Measurements from ENCODE around the gene KIF19.

Gene KIF19

DNA sequence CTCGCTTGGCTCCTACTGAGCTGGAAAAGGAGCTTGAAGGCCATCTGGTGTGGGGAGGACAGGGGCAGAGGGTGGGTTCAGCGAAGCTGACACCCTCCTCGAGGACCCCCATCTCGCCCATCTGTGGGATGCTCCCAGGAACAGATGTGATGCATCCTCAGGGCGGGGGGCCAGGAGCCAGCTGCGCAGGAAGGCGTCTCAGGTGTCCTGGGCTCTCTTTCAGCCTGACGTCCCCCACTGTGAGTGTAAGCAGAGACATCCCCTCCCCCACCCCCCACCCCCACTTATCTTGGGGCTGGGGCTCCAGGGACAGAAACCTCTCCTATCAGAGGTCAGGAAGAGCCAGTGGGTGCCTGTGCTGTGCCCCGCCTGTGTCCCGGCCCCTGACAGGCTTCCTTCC, 16.2 kb downstream of the KIF19 start:
- DNase-seq: no peak

DNA sequence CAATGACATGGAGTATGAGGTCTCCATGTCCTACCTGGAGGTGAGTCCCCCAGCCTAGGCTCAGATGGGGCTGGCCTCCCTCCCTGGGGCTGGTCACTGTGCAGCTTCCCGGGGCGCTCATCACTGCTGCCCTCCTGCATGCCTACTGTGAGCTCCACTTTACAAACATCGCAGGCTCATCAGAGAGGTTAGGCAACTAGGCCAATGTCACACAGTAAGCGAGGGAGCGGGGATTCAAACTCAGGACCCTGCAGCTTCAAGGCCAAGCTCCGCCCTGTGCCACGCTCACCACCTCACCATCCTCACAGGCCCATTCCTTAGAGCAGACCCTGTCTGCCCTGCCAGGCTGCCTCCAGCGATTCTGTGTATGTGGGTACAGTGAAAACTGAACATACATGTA, 17.1 kb downstream of the KIF19 start:
- no peak for DNase-seq

DNA sequence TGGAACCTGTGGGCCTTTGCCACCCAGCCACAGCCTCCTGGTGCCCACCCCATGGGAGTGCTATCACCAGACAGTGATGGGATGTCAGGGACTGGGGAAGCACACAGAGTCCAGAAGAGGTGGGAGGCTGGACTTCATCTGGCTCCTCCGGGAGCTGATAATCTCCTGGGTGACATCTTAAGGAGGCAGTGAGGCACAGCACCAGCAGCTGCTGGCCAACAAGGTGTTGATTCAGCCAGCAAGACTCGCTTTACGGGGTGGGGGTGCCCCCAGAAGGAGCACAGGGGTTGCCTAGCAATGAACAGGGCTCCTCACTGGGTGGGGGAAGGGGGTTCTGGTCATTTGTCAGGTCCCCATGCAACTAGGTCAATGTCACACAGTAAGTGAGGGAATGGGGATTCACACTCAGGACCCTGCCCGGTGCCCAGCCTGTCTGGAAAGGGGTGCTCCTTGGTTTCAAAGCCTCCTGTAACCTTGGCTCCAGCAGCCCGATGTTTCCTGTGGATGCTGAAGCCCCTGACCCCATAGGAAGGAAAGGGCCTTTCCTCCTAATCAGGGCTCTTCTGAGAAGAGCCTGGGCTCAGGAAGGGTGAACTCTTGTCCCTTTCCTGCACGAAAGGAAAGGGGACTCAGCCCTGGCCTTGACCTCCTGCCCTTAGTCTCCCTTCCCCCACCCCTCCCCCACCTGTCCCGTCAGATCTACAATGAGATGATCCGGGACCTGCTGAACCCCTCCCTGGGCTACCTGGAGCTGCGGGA, 17.7 kb downstream of the KIF19 start:
- no peak for DNase-seq

DNA sequence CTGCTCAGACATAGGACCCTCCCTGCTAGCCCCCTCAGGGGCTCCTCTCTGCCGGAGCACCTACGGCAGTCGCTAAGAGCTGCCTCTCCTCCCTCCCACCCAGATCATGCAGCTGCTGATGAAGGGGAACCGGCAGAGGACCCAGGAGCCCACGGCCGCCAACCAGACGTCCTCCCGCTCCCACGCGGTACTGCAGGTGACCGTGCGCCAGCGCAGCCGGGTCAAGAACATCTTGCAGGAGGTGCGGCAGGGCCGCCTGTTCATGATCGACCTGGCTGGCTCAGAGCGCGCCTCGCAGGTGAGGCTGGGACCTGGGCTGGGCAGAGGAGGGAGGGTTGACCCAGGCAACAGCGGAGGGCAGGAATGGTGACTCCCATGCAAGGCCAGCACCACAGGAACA, 18.6 kb downstream of the KIF19 start:
- no peak for DNase-seq

DNA sequence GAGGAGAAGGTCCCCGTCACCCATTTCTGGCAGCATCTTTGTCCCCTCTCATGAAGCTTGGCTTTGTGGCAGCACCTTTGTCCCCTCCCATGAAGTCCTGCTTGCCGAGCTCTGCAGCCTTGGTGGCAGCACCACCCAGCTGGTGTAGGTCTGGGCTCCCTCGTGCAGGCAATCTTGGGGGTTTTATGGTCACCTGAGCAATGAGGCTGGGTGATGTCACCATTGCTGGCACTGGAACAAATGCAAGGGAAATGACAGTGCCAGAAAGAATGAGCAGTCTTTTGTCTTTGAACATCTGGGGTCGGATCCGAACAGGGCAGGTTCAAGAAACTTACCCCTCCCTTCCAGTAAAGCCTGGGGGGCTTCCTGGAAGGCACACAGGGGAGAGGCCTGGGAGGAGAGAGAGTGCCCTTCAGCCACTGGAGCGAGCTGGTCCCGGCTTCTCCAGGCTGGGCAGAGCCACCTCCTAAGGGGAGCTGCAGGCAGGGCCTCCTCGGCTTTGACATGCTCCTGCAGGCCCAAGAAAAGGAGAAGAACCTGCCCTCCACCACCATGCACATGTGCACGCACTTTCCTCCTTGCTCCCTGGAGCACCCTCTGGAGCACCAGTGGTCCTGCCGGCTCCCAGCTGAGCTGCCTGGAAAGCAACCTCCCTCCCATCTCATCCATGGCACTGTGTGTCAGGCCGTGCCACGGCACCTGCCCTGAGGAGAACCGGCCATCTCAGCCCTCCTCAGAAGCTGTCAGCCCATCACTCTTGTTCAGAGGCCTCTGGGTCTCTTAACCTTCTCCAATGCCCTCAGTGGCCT, 19.6 kb downstream of the KIF19 start:
- DNase-seq: no peak

DNA sequence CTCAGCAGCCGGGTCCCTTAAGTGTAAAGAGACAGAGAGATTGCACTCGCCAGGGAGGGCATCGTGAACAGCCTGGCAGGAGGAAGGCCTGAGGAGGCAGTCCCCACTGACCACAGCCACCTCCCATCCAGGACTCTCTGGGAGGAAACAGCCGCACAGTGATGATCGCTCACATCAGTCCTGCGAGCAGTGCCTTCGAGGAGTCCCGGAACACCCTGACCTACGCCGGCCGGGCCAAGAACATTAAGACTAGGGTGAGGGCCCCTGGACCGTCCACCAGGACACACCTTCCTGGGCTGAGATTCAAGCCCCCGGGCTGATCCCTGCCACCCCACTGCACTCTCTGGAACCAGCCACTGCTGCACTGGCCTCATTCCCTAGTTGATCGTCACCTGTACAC, 21.6 kb downstream of the KIF19 start:
- DNase-seq: no peak

DNA sequence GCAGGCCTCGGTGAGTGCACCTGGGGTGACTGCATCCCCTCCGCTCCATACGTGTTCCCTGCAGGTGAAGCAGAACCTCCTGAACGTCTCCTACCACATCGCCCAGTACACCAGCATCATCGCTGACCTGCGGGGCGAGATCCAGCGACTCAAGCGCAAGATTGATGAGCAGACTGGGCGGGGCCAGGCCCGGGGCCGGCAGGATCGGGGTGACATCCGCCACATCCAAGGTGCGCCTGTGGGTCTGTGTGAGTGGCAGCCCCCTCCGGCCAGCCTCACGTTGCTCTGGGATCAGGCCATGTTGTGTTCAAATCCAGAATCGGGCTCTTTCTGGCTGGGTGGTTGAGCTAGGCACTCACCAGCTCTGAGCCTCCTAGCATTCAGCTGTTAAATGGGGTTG, 23.1 kb downstream of the KIF19 start:
- no peak for DNase-seq

DNA sequence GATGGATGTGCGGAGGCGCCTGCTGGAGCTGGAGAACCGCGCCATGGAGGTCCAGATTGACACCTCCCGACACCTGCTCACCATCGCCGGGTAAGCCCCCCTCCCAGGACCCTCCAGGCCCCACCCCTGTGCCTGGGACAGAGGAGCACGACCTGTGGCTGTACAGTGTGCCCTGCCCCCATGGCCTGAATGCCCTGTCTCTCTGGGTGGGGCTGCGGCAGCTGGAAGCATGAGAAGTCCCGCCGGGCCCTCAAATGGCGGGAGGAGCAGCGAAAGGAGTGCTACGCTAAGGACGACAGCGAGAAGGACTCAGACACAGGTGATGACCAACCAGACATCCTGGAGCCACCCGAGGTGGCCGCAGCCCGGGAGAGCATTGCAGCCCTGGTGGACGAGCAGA, 24.5 kb downstream of the KIF19 start:
- DNase-seq: no peak

DNA sequence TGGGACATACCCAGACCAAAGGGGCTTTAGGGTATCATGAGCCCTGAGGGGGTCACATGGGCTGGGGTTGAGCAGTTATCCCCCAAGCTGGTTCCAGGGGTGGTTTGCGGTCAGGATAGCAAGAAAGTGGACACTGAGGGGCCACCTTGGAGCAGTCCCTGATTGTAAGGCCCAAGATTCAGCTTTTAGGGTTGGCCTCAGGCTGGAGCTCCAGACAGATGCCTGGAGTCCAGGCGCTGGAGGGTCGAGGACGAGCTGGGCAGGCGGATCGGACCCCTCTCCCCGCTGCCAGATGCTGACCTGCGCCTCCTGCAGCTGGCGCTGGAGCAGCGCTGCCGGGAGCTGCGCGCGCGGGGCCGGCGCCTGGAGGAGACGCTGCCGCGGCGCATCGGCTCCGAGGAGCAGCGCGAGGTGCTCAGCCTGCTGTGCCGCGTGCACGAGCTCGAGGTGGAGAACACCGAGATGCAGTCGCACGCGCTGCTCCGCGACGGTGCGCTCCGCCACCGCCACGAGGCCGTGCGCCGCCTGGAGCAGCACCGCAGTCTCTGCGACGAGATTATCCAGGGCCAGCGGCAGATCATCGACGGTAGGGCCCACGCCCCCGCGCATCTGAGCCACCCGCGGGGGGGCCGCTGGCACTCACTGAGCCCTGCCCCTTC, 25.7 kb downstream of the KIF19 start:
- no peak for DNase-seq

DNA sequence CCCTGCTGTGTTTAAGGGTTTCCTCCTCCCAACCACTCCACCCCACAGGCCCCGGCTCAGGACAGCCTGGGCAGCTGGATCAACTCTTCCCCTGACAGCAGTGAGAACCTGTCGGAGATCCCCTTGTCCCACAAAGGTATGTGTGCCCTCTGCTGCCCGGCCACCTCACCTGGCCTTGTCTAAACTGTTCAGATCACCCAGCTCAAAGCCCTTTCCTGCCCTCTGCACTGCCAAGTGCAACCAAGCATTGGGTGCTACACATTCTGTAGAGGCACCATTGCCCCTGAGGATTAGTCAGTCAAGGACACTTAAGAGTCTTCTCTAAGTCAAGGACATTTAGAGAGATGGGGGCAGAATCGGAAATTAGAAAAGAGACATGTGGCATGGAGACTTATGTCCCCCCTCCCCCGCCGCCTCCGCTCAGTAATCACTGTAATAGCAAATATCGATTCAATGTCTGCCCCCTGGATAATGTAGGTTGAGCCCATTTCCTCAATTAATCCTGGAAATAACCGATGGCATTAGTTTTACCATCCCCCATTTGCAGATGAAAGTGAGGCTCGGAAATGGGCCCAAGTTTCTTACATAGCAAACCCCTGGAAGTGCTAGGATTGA, 27.5 kb downstream of the KIF19 start:
- no peak for DNase-seq

DNA sequence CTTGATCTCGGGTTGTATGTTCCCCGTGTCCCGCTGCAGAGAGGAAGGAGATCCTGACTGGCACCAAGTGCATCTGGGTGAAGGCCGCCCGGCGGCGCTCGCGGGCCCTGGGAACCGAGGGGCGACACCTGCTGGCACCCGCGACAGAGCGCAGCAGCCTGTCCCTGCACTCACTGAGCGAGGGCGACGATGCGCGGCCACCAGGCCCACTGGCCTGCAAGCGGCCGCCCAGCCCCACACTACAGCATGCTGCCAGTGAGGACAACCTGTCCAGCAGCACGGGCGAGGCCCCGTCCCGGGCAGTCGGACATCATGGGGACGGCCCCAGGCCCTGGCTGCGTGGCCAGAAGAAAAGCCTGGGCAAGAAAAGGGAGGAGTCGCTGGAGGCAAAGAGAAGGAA, 28.1 kb downstream of the KIF19 start:
- DNase-seq: peak; percentile 75 to 89 (median 82)

DNA sequence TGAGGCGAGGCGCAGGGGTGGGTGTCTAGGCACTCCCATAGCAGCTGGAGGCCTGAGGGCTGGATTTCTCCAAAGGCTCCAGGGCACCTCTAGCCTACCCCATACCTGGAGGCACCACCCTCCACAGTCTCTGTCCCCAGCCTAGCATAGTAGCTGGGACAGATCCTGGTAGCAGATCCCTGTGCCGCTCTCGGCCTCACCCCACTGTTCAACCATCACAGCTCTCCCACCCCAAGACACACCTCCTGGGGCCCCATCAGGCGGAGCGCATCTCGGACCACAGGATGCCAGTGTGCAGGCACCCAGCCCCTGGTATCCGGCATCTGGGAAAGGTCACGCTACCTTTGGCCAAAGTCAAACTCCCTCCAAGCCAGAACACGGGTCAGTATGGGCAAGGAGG, 28.5 kb downstream of the KIF19 start:
- DNase-seq: no peak

DNA sequence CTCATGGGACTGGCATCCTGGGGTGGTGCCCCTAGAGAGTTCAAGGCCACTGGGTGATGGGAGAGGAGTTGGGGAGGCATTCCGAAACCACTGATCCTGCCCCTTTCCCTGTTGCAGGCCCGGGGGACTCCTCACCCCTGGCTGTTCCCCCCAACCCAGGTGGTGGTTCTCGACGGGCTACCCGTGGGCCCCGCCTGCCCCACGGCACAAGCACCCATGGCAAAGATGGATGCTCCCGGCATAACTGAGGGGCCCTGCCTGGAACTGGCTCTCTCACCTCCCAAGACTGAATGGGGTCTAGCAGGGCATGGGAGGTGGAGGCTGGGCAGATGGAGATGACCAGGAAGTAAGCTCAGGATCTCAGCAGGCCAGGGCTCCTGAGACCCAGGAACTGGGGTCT, 29.0 kb downstream of the KIF19 start:
- no peak for DNase-seq

DNA sequence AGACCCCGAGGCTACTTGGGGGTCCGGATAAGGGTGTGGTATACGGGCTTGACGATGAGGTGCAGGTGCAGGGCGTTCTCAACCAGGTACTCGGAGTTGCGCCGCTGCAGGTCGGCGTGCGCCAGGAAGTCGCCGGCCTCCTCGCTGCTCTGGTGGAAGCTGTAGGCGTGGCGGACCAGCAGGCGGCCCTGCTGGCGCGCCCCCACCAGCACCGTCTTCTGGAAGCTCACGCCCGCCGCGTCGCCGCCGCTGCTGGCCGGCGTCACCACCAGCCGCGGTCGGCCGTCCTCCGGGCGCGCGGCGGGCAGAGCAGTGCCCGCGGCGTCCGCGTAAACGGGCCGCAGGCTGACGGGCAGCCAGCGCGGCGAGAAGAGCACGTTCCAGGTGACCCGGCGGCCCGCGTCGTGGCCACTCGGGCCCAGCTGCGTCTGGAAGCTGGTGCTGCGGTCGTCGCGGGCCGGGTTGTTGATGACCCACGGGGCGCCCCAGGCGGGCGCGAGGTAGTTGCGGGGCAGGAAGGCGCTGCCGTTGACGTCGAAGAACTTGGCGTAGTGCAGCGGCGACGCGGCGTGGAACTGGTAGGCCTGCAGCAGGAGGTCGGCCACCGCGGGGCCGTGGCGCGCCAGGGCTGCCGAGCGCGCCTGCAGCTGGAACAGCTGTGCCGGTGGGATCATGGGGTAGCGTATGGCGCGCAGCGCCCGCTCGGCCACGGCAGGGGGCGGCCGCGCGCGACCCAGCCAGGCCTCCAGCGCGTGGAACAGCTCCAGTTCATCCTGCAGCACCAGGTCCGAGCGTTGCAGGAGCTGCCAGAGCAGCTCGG, 30.8 kb downstream of the KIF19 start:
- DNase-seq: peak in 2 of 4 experiments; percentile 21 to 49

DNA sequence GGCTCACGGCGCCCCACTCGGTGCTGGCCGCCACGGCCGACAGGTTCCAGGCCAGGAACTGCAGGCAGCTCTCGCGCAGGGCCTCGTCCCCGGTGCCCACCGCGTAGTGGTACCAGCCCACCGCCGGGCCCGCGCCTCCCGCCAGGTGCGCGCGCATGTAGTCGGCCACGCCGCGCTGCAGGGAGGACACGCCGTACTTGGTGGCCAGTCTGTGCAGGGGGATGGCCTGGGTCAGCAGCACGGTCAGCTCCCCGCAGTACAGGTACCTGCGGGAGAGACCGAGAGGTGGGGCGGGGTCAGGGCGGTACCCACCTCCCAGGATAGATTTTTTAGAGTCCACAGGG, 31.4 kb downstream of the KIF19 start:
- no peak for DNase-seq

DNA sequence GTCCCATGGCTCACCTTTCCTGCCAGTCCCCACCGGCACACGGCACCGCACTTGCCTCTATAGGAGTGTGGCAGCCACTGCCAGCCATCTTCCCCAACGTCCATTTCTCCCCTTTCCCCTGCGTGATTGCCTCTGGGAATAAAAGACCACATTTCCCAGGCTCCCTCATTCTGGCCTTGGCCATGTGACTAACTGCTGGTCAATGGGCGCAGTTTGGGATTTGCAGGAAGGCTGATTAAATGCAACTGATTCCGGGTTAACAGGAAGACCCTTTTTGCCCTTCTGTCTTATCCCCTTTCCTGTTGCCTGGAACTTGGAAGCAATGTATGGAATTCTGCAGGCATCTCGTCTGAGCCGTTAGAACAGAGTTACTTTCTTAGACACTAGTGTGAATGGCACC, 32.7 kb downstream of the KIF19 start:
- DNase-seq: no peak

DNA sequence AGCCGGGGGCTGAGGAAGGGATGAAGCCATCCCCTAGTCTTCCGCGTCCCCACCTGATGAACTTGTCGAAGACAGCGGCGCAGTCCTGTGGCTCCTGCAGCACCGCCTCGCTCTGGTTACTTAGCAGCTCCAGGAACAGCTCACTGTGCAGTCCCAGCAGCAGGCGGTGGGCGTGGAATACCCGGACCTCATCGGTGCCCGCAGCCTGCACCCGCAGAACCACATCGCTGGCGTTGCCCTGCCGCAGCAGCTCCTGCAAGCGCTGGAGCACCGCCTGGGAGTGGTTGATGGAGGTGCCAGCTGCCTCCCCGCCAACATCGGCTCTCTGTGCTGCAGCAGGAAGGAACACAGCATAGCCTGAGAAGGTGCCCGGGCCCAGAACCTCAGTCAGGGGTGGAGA, 33.9 kb downstream of the KIF19 start:
- no peak for DNase-seq

DNA sequence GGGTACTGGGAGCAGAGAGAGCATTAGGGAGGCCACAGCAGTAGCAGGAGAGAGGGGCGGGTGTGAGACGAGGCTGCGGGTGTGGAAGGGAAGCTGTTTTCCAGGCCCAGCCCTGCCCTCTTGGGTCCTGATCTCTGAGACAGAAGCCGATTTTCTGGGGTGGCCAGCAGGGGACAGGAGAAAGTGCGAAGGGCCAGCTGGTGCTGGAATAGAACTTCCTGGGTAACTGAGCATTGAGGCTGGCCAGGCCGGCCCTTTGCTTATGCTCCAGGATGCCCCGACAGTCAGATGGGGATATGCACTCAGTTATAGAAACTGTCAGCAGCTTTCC, 34.8 kb downstream of the KIF19 start:
- DNase-seq: no peak

DNA sequence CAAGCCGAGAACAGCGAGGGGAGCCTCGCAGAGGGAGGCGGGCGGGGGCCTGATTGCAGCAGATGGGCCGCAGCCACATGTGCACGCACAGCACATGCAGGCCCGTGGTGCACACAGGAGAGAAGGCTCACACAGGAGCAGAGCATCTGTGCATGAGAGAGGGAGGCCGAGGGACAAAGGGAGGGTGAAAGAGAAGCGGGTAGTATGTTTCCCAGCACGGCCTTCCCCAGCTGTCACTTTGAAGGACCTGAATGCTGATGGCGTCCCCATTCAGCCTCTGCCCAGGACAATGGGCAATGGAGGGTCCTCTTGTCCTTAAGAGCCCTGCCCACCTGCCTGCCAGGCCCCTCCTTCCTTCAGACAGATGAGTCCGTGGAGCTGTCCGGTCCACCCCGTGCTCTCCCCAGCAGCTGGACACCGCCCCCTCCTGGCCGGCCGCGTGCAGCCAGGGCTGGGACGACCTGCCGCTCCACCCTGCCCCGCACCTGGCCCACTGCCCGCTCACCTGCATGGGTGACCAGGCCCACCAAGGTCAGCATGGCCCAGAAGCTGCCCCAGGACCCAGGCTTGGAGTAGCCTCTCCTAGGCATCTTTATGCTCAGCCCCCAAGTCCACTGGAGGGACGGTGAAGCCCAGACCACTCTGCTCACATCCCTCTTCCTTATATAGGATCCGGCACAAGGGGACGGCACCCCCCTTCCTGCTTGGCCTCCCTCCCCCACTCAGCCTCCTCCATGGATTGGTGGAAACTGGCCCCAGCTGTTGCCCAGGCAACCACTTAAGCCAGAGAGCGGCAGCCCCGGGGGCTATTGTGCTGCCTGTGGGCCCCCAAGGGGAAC, 35.4 kb downstream of the KIF19 start, which contains the start of gene BTBD17:
Gene BTBD17, minus strand, starts transcription at position 639 of the 839 bp plus-strand sequence. Its CDS starts 49 bp downstream, at position 590.
- peak; percentile 37 to 72 (median 48) for DNase-seq

DNA sequence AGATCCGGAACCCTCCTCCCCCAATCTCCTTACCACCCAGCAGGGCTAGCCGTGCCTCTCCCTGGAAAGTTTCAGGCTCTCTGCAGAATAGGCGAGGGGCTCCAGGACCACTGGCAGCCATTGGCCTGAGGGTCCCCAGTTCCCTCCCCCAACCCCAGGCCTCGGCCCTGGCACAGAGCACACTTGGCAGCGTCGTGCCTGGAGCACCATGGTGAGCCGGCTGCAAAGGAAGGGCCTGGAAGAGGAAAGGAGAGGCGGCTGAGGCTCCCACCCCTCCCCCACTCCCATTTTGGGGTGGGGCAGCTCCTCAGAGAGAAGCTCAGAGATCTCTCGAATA, 36.0 kb downstream of the KIF19 start:
- DNase-seq: no peak

DNA sequence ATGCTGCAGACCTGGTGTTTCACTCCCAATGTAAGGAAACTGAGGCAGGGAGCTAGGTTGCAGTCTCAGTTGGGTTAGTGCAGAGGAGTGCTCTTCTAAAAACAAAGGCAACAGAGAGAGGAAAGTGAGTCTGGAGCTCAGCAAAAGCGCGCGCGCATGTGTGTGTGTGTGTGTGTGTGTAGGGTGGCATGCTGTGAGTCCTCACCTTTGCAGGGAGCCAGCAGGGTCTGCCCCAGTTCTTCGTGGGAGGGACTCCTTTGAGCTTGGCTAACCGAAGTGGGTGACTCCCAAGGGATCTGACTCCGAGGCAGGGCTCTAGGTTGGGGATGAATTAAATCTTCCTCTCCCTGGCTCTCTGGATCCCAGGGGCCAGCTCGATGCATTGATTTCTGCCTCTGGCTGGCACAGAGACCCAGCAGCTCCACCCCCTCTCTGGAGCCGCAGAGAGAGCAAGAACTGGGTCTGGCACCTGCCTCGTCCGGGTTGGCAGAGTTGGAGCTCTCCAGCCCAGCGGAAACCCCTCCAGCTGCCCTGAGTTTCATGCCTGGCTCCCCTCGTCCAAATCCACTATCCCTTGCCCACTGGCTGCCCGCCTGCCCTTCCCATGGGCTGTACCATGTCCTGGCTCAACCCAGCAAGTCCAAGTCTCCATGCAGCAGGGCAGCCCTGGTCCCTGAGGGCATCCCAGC, 36.9 kb downstream of the KIF19 start:
- DNase-seq: no peak

Data from suppressor macrophage (primary cell).